Esophagus squamous epithelium (tissue), 5 donors: ENCODE data around the gene OPN3. TPM values are rescaled to one million over a fixed set of nuclear protein-coding genes. Genes with fewer than 3 reads are reported as not detected.
"Not testable (repeated sequence)": the region's sequence is repeated elsewhere in the genome, so short reads cannot be mapped to it uniquely, and the experiment has no call there.

Source experiments
- DNase-seq: peaks from one replicate; lab custom pipeline; 2025; lab: John Stamatoyannopoulos, UW
- H3K27ac ChIP-seq, 4 donors: fragments of 200-600 bp; sonication (generic); one replicate each; pipeline ENCODE4 v1.5.1; 2016 to 2019; ENCODE audit warnings: mild to moderate bottlenecking in 1 of 4
- H3K27me3 ChIP-seq, 4 donors: fragments of 200-600 bp; sonication (generic); 1 replicate in 3 of 4; 2 replicates in 1 of 4; pipeline versions ENCODE4 v1.5.1 to v1.6.0; 2017 to 2021; ENCODE audit warnings: antibody characterized with exemption in 1 of 4
- H3K36me3 ChIP-seq, 3 donors: fragments of 200-600 bp; sonication (generic); one replicate each; pipeline ENCODE4 v1.5.1; 2016 to 2019
- H3K4me1 ChIP-seq, 3 donors: fragments of 200-600 bp; sonication (generic); one replicate each; pipeline ENCODE4 v1.5.1; 2017 to 2019
- H3K4me3 ChIP-seq, 4 donors: fragments of 200-600 bp; sonication (generic); 1 replicate in 3 of 4; 2 replicates in 1 of 4; pipeline ENCODE4 v1.5.1; 2016 to 2019; ENCODE audit warnings: mild to moderate bottlenecking in 2 of 4, moderate library complexity in 1 of 4
- H3K9me3 ChIP-seq, 3 donors: fragments of 200-600 bp; sonication (generic); one replicate each; pipeline ENCODE4 v1.5.1; 2016 to 2019
- POLR2A ChIP-seq, 4 donors: fragments of 450-650 bp; IDR thresholded peaks; one replicate each; pipeline ENCODE4 v1.6.1; 2017; ENCODE audit warnings: antibody characterized with exemption in 4 of 4, mild to moderate bottlenecking in 4 of 4, moderate library complexity in 3 of 4
- WGBS, 2 donors: methylation state at CpG; one replicate each; pipeline ENCODE4 v1.1.5; 2018; 5-methylcytosine and 5-hydroxymethylcytosine counted together
- intact Hi-C: fragments of 100-400 bp; cut with DNase I; formaldehyde crosslinking; loops from one replicate; pipeline ENCODE4 v1.15.0; 2022
- total RNA-seq, 4 donors: library from RNA; depleted of rRNA; stranded (reverse); fragments of >200 nt; gene quantifications; one replicate each; pipeline ENCODE4 v1.1.0, GENCODE V29; 2016
- TF ChIP-seq, protein P1 (sequence below), 6 experiments: fragments of 450-650 bp in 4 of 6; fragments of 200-600 bp in 2 of 6; sonication (generic) in 2 of 6; IDR thresholded peaks; one replicate each; pipeline ENCODE4 v1.5.1; 2016 to 2019; ENCODE audit warnings: antibody characterized with exemption in 6 of 6, mild to moderate bottlenecking in 4 of 6, moderate library complexity in 4 of 6
- donor health status: DM: yes; HTN: yes; CAD: no.

The OPN3 gene
- total RNA-seq, 4 donors from 2014 or later, result 16.9 to 23.8 (median 21.9) TPM

DNA sequence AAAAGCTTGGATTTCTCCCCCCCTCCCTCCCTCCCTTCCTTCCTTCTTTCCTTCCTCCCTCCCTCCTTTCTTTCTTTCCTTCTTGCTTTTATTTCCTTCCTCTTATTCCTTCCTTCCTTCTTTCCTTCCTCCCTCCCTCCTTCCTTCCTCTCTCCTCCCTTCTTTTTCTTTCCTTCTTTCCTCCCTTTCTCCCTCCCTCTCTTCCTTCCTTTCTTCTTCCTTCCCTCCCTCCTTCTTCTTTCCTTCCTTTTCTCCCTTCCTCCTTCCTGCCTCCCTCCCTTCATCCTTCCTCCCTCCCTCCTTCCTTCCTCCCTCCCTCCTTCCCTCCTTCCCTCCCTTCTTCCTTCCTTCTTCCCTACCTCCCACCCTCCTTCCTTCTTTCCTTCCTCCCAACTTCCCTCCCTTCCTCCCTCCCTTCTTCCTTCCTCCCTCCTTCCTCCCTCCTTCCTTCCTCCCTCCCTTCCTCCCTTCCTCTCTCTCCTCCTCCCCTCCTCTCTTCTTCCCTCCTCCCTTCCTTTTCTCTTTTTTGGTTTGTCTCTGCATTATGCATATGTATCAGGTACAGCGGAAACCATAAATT, 34.7 kb upstream of the OPN3 start:
- Histone ChIP-seq H3K4me1 (no peaks in the 10 kb centered on the region), H3K27me3 (no peaks in the 10 kb centered on the region), H3K27ac (no peak overlapping the region), H3K4me3 (no peak overlapping the region), H3K36me3 (no peaks in the 10 kb centered on the region), H3K9me3 (no peaks in the 10 kb centered on the region)
- intact Hi-C loops, result no loop called here
- TF ChIP-seq, protein P1, sequence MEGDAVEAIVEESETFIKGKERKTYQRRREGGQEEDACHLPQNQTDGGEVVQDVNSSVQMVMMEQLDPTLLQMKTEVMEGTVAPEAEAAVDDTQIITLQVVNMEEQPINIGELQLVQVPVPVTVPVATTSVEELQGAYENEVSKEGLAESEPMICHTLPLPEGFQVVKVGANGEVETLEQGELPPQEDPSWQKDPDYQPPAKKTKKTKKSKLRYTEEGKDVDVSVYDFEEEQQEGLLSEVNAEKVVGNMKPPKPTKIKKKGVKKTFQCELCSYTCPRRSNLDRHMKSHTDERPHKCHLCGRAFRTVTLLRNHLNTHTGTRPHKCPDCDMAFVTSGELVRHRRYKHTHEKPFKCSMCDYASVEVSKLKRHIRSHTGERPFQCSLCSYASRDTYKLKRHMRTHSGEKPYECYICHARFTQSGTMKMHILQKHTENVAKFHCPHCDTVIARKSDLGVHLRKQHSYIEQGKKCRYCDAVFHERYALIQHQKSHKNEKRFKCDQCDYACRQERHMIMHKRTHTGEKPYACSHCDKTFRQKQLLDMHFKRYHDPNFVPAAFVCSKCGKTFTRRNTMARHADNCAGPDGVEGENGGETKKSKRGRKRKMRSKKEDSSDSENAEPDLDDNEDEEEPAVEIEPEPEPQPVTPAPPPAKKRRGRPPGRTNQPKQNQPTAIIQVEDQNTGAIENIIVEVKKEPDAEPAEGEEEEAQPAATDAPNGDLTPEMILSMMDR (IDR thresholded peaks at IDR 0.05), result no peak
- no peak for TF ChIP-seq POLR2A (IDR thresholded peaks at IDR 0.05)
- 100% methylated on average over 1 of the region's 1 CpG for WGBS, 2 donors
- DNase-seq, result no peak

DNA sequence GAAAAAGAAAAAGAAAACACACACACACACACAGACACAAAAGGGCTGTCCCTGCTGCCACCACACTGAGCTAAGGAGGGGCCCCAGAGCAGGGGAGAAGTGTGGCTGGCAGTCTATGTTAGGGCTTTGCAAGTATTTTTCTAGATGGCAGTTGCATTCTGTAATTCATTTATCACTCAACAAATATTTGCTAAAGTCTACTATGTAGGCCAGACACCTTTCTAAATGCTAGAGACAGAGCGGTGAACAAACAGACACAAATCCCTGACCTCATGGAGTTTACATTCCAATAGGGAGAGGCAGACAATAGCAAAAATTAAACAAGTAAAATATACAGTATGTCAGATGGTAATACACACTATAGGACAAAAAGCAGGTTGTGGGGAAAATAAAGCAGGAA, 32.1 kb upstream of the OPN3 start:
- Histone ChIP-seq H3K4me1 (no peaks in the 10 kb centered on the region), H3K4me3 (no peak overlapping the region), H3K27me3 (no peaks in the 10 kb centered on the region), H3K36me3 (no peaks in the 10 kb centered on the region), H3K27ac (no peak overlapping the region), H3K9me3 (no peaks in the 10 kb centered on the region)
- 75 to 80% methylated on average over 1 of the region's 1 CpG for WGBS, 2 donors
- no peak for DNase-seq
- TF ChIP-seq, protein P1 (IDR thresholded peaks at IDR 0.05), result no peak
- TF ChIP-seq POLR2A (IDR thresholded peaks at IDR 0.05), result no peak
- intact Hi-C loops, result no loop called here

DNA sequence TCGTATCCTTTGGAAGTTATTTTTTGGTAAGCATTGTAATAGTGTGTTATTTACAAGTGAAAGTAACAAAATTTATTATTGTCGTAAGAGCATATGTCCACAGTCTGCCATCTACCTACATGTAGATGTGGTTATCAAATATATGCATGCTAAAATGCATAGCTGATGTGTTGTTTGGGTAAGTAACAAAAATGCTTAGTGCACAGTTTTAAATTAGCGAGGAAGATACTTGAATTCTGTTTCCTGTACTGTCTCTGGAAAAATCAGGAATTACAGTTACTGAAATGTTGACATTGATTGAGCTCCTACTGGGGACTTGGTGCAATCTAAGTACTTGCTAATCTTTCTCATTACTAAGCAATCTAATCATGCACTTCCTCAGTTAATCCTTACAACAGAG, 26.2 kb upstream of the OPN3 start:
- 84 to 87% methylated on average over 3 of the region's 3 CpGs for WGBS, 2 donors
- Histone ChIP-seq H3K36me3 (no peaks in the 10 kb centered on the region), H3K27ac (no peak overlapping the region), H3K4me1 (no peaks in the 10 kb centered on the region), H3K9me3 (no peaks in the 10 kb centered on the region), H3K27me3 (no peaks in the 10 kb centered on the region), H3K4me3 (no peak overlapping the region)
- no peak for DNase-seq
- intact Hi-C loops, result no loop called here
- TF ChIP-seq, protein P1 (IDR thresholded peaks at IDR 0.05), result no peak
- no peak for TF ChIP-seq POLR2A (IDR thresholded peaks at IDR 0.05)

DNA sequence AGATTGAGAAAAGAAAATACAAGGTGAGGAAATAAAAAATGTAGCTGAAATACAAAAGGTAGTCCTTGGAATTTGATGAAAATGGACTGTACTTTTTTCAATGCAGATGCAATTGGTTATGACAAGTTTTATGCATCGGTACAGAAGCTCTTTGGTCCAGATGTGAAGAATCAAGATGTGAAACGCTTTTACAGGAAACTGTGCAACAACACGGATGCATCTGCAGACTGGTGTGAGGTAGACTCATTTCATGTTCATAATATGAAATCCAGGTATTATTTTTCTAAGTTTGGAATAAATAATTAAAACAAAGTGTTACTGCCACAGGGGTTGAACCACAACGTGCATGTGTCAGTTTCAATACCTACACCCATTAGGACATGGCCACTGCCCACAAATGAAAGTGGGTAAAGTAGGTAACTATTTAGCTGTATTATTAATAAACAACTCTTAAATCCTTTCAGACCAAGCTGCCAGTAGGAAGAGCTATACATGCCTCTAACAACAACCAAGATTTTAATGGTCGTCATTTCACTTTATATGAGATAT, 20.3 kb upstream of the OPN3 start:
- intact Hi-C loops, result no loop called here
- Histone ChIP-seq H3K27me3 (no peaks in the 10 kb centered on the region), H3K27ac (no peak overlapping the region), H3K4me1 (no peaks in the 10 kb centered on the region), H3K4me3 (no peak overlapping the region), H3K36me3 (no peaks in the 10 kb centered on the region), H3K9me3 (no peaks in the 10 kb centered on the region)
- TF ChIP-seq POLR2A (IDR thresholded peaks at IDR 0.05), result no peak
- TF ChIP-seq, protein P1 (IDR thresholded peaks at IDR 0.05), result no peak
- 79 to 80% methylated on average over 5 of the region's 5 CpGs for WGBS, 2 donors
- no peak for DNase-seq

DNA sequence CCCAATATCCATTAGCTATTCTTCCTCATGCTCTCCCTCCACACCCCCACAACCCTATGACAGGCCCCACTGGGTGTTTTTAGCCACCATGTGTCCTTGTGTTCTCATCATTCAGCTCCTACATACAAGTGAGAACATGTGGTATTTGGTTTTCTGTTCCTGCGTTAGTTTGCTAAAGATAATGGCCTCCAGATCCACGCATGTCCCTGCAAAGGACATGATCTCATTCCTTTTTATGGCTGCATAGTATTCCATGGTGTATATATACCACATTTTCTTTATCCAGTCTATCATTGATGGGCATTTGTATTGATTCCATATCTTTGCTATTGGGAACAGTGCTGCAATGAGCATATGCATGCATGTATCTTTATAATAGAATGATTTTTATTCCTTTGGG, 18.8 kb upstream of the OPN3 start:
- WGBS, 2 donors, result 83 to 88% methylated on average over 2 of the region's 2 CpGs
- H3K9me3 ChIP-seq, intact Hi-C loops, H3K27me3 ChIP-seq, H3K4me3 ChIP-seq, H3K36me3 ChIP-seq, H3K27ac ChIP-seq, H3K4me1 ChIP-seq, DNase-seq: not testable (repeated sequence)
